K562 (cell line): ENCODE results near the gene FXYD3. TPM values are rescaled to one million over a fixed set of nuclear protein-coding genes. Genes with fewer than 3 reads are reported as not detected.

Experiments used
- ATAC-seq: fragments of 200-7000 bp; cut with Tn5 transposase; 3 replicates; pipeline ENCODE4 v1.9.1; 2020; ENCODE audit warnings: moderate library complexity
- BruUV-seq: library from RNA; stranded (reverse); fragments of 400-500 nt; replicated peaks from 2 replicates; lab custom pipeline; 2021; lab: Mats Ljungman, UMichigan
- CTCF ChIA-PET: fragments of 300-600 bp; formaldehyde crosslinking; extraction: SDS; loops from one replicate; lab custom pipeline; 2021; ENCODE audit warnings: low intra/inter-chr PET ratio; lab: Yijun Ruan, JAX
- POLR2A ChIA-PET: fragments of 300-600, 350-650 bp; sonication (Branson Sonifier 250); formaldehyde crosslinking; extraction: SDS; loops from one replicate; lab custom pipeline; 2021; ENCODE audit warnings: antibody characterized with exemption, inconsistent platforms; lab: Yijun Ruan, JAX
- DNase-seq, 4 experiments: peaks; one replicate each; pipeline versions ENCODE4 v3.0.0 to v3.0.0-alpha.2; 2011 to 2018; ENCODE audit warnings: low spot score in 3 of 4, mixed read lengths in 3 of 4; ENCODE audit errors: extremely low read depth in 1 of 4
- FAIRE-seq: peaks from 2 replicates; lab custom pipeline; 2011; peaks lifted over from hg19 to GRCh38; lab: Jason Lieb, UNC
- H2AFZ ChIP-seq: 2 replicates; pipeline ENCODE4 v1.6.0; 2011; ENCODE audit warnings: low read depth, low read length, control low read depth, inconsistent platforms
- H3K27ac ChIP-seq: fragments of 200-600 bp; 3 replicates; pipeline ENCODE4 v1.8.0; 2011; ENCODE audit warnings: low read depth, mild to moderate bottlenecking, control low read depth, inconsistent platforms, low read length, moderate library complexity, mixed read lengths; ENCODE audit errors: extremely low read depth
- H3K27me3 ChIP-seq, 2 experiments: fragments of 300-600 bp in 1 of 2; 2 replicates in 1 of 2; 3 replicates in 1 of 2; pipeline versions ENCODE4 v1.6.0 to v1.8.0; 2011; ENCODE audit warnings: inconsistent platforms in 2 of 2, low read length in 2 of 2, mild to moderate bottlenecking in 1 of 2, mixed read lengths in 1 of 2, moderate library complexity in 1 of 2; ENCODE audit not compliant: control insufficient read depth in 2 of 2, insufficient read depth in 2 of 2
- H3K36me3 ChIP-seq: fragments of 300-600 bp; 3 replicates; pipeline ENCODE4 v1.8.0; 2011; ENCODE audit warnings: mild to moderate bottlenecking, low read length, inconsistent platforms; ENCODE audit not compliant: control insufficient read depth, insufficient read depth
- H3K4me1 ChIP-seq, 2 experiments: fragments of 200-600 bp in 1 of 2; replicated peaks in 1 of 2; 2 replicates in 1 of 2; 3 replicates in 1 of 2; pipeline versions ENCODE4 v1.5.1 to v1.8.0; 2011; ENCODE audit warnings: inconsistent platforms in 2 of 2, low read length in 2 of 2, mild to moderate bottlenecking in 1 of 2, mixed read lengths in 1 of 2, moderate library complexity in 1 of 2; ENCODE audit not compliant: control insufficient read depth in 2 of 2, insufficient read depth in 2 of 2
- H3K4me2 ChIP-seq: 2 replicates; pipeline ENCODE4 v1.6.1; 2011; ENCODE audit warnings: low read length, control low read depth, inconsistent platforms, mixed read lengths; ENCODE audit not compliant: insufficient read depth
- H3K4me3 ChIP-seq: fragments of 200-600 bp; sonication (generic), shearing (Covaris generic); 2 replicates; pipeline ENCODE4 v1.5.1; 2016; ENCODE audit warnings: control low read depth, inconsistent platforms
- H3K79me2 ChIP-seq: fragments of 200-600 bp; 3 replicates; pipeline ENCODE4 v1.8.0; 2011; ENCODE audit warnings: low read length, inconsistent platforms; ENCODE audit not compliant: control insufficient read depth, insufficient read depth
- H3K9ac ChIP-seq, 2 experiments: 2 replicates each; pipeline versions ENCODE4 v1.6.0 to v1.6.1; 2011; ENCODE audit warnings: low read depth in 2 of 2, low read length in 2 of 2, control low read depth in 1 of 2, inconsistent platforms in 1 of 2, mild to moderate bottlenecking in 1 of 2, mixed read lengths in 1 of 2; ENCODE audit not compliant: insufficient read depth in 1 of 2
- H3K9me1 ChIP-seq: one replicate; pipeline ENCODE4 v1.6.0; 2011; ENCODE audit warnings: inconsistent platforms, mild to moderate bottlenecking, low read length, moderate library complexity; ENCODE audit not compliant: control insufficient read depth, insufficient read depth
- H3K9me3 ChIP-seq: replicated peaks from 2 replicates; pipeline ENCODE4 v1.5.1; 2011; ENCODE audit warnings: low read depth, low read length, inconsistent platforms; ENCODE audit not compliant: control insufficient read depth, insufficient read depth
- H4K20me1 ChIP-seq: replicated peaks from 2 replicates; pipeline ENCODE4 v1.6.1; 2011; ENCODE audit warnings: low read length, inconsistent platforms, mixed read lengths; ENCODE audit not compliant: control insufficient read depth, insufficient read depth
- ZFP91 ChIP-seq: sonication (generic); formaldehyde crosslinking; IDR thresholded peaks from 2 replicates; pipeline ENCODE4 v1.8.0; 2022; ENCODE audit warnings: mild to moderate bottlenecking, missing genetic modification reagents
- WGBS: fragments of 100-300 bp; shearing (Covaris generic); methylation state at CpG from one replicate; pipeline ENCODE4 v1.1.6; 2016; ENCODE audit warnings: low coverage, mixed read lengths; ENCODE audit not compliant: insufficient coverage; ENCODE audit errors: missing lambda C conversion rate; 5-methylcytosine and 5-hydroxymethylcytosine counted together
- in situ Hi-C: fragments of 300-500 bp; cut with MboI; formaldehyde crosslinking; loops from 4 replicates; pipeline ENCODE4 v1.15.0; 2018; ENCODE audit warnings: inconsistent platforms, mixed read lengths
- intact Hi-C: fragments of 100-400 bp; cut with micrococcal nuclease; formaldehyde crosslinking; loops from 2 replicates; pipeline ENCODE4 v1.14.2; 2022
- polyA plus RNA-seq, 8 experiments: library from polyadenylated mRNA; depleted of rRNA in 4 of 8; stranded (reverse) in 5 of 8; unstranded in 3 of 8; fragments of >200 nt; fragmentation: Nextera tagmentation in 2 of 8; fragmentation: Illumina TruSeq in 1 of 8; extraction: Ambion mirVana in 2 of 8; extraction: Trizol in 1 of 8; gene quantifications; 2 replicates each; pipeline versions ENCODE4 v1.2.1 to v1.2.3, GENCODE V29; 2011 to 2014; ENCODE audit warnings: inconsistent platforms in 1 of 8, missing spikeins in 1 of 8
- total RNA-seq, 7 experiments: library from RNA; depleted of rRNA in 6 of 7; stranded (reverse); fragments of >200 nt in 6 of 7; fragmentation: Illumina TruSeq in 2 of 7; extraction: Trizol in 2 of 7; gene quantifications; 2 replicates each; pipeline versions ENCODE4 v1.2.1 to v1.2.3, GENCODE V29; 2011 to 2021; ENCODE audit warnings: low replicate concordance in 1 of 7

The FXYD3 gene
- total and polyA plus RNA-seq, 9 of the 15 experiments (the other 6 are each of a cell fraction or from before 2014, with no cell fraction given): 0.24 TPM; not detected in 8

GRCh38 chr19:35066121-35066520, 49.5 kb upstream of the FXYD3 start:
- DNase-seq: no peak
- H3K36me3 ChIP-seq: no peaks in the 10 kb centered on the region
- POLR2A ChIA-PET: interaction anchor here (0.6 to 0.9 kb wide), 2 partner anchors 16 to 92 kb away, joined by 3 read pairs; no protein-coding TSS in a partner anchor
- TF ChIP-seq ZFP91: no peak
- TF ChIP-seq, all 486 proteins: peak for 0
- BruUV-seq: no TSS peak
- ATAC-seq (no peak), FAIRE-seq (no peak)
- H3K27me3 ChIP-seq: no peaks in the 10 kb centered on the region; a peak in 1 of 5 replicates
- no peak overlapping the region for H3K4me2 ChIP-seq
- in situ Hi-C loops: loop anchor here (5.0 kb wide), 1 partner anchor 61 kb away; no protein-coding TSS in a partner anchor
- CTCF ChIA-PET: no interaction called here
- intact Hi-C loops: no loop called here
- no peak overlapping the region for H3K4me3 ChIP-seq
- H3K9me3 ChIP-seq: peaks cover 5% of the 10 kb centered on the region; the same call in 1 of the 2 replicates
- no peak overlapping the region for H3K27ac ChIP-seq
- 66% methylated on average over 14 of the region's 15 CpGs for WGBS
- H3K9me1 ChIP-seq: no peaks in the 10 kb centered on the region
- H3K9ac ChIP-seq: no peak overlapping the region
- H2AFZ ChIP-seq: no peak overlapping the region
- H4K20me1 ChIP-seq: no peaks in the 10 kb centered on the region
- H3K4me1 ChIP-seq: peaks cover 5 to 9% of the 10 kb centered on the region in 2 experiments; a peak in 3 of 5 replicates
- H3K79me2 ChIP-seq: no peaks in the 10 kb centered on the region
